ENCODE measurements around the gene ZFYVE16.

The ZFYVE16 gene

DNA sequence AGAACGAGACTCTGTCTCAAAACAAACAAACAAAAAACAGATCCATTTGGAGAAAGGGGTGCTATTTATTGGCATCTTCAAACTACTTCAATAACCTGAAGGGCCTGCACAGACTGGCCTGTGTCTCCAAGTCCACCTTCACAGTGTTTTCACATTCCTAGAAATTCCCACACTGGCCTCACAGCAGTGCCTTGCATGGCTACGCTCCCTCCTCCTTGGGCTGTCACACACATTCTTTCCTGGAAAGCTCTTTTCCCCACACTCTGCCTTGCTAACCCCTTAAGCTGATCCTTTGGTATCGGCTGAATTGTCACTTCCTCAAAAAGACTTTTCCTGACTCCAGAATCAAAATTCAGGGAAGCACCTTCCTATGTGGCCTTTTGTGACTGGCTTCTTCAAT is 99.8 kb downstream of the ZFYVE16 start:
- Histone ChIP-seq H3K27me3 (ENCODE audit: control insufficient read depth in 1 of 2, insufficient read depth in 2 of 2, low read length in 2 of 2) (no peaks in the 10 kb centered on the region), H3K27ac (ENCODE audit: low read depth, low read length) (no peak overlapping the region), H3K9me3 (ENCODE audit: control insufficient read depth in 1 of 2, low read length in 2 of 2) (no peaks in the 10 kb centered on the region), H3K9ac (ENCODE audit: low read depth in 1 of 2, low read length in 2 of 2) (no peak overlapping the region), H3K4me1 (ENCODE audit: control insufficient read depth in 1 of 2, insufficient read depth in 2 of 2, low read length in 2 of 2) (no peaks in the 10 kb centered on the region), H3K36me3 (ENCODE audit: control insufficient read depth in 1 of 2, insufficient read depth in 2 of 2, low read length in 2 of 2) (no peaks in the 10 kb centered on the region), H3K4me3 (ENCODE audit: low read depth in 1 of 2, low read length in 2 of 2) (no peak overlapping the region)

GRCh38 chr5:80508844-80509243 is 101.0 kb downstream of the ZFYVE16 start:
- Histone ChIP-seq H3K27ac (ENCODE audit: low read depth, low read length) (no peak overlapping the region), H3K9me3 (ENCODE audit: control insufficient read depth in 1 of 2, low read length in 2 of 2) (no peaks in the 10 kb centered on the region)

DNA sequence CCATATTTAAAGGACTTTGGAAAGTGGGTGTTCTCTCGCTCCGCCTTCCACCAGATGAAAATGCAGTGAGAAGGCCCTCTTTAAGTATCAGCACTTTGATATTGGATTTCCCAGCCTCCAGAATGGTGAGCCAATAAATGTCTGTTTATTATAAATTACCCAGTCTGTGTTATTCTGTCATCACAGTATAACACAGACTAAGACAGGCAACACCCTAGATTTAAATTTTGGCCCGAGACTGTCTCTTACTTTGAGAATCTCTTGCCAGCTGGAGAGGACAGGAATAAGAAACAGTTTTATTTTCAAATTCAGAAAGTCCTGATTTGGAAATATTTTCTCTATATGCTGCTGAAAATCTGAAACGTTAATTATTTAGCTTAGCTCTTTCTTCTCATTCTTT is 101.5 kb downstream of the ZFYVE16 start:
- H3K27me3 ChIP-seq (ENCODE audit: control insufficient read depth in 1 of 2, insufficient read depth in 2 of 2, low read length in 2 of 2), result no peaks in the 10 kb centered on the region
- H3K4me3 ChIP-seq (ENCODE audit: low read depth in 1 of 2, low read length in 2 of 2), result no peak overlapping the region
- H3K9me3 ChIP-seq (ENCODE audit: control insufficient read depth in 1 of 2, low read length in 2 of 2), result no peaks in the 10 kb centered on the region
- no peaks in the 10 kb centered on the region for H3K4me1 ChIP-seq (ENCODE audit: control insufficient read depth in 1 of 2, insufficient read depth in 2 of 2, low read length in 2 of 2)
- no peaks in the 10 kb centered on the region for H3K36me3 ChIP-seq (ENCODE audit: control insufficient read depth in 1 of 2, insufficient read depth in 2 of 2, low read length in 2 of 2)
- no peak overlapping the region for H3K9ac ChIP-seq (ENCODE audit: low read depth in 1 of 2, low read length in 2 of 2)
- H3K27ac ChIP-seq (ENCODE audit: low read depth, low read length), result no peak overlapping the region

More at GRCh38 chr5:80508844-80509243, 101.0 kb downstream of the ZFYVE16 start:
- H3K4me3 ChIP-seq (ENCODE audit: low read depth in 1 of 2, low read length in 2 of 2), result no peak overlapping the region
- H3K36me3 ChIP-seq (ENCODE audit: control insufficient read depth in 1 of 2, insufficient read depth in 2 of 2, low read length in 2 of 2), result no peaks in the 10 kb centered on the region
- no peaks in the 10 kb centered on the region for H3K27me3 ChIP-seq (ENCODE audit: control insufficient read depth in 1 of 2, insufficient read depth in 2 of 2, low read length in 2 of 2)
- no peak overlapping the region for H3K9ac ChIP-seq (ENCODE audit: low read depth in 1 of 2, low read length in 2 of 2)
- no peaks in the 10 kb centered on the region for H3K4me1 ChIP-seq (ENCODE audit: control insufficient read depth in 1 of 2, insufficient read depth in 2 of 2, low read length in 2 of 2)

DNA sequence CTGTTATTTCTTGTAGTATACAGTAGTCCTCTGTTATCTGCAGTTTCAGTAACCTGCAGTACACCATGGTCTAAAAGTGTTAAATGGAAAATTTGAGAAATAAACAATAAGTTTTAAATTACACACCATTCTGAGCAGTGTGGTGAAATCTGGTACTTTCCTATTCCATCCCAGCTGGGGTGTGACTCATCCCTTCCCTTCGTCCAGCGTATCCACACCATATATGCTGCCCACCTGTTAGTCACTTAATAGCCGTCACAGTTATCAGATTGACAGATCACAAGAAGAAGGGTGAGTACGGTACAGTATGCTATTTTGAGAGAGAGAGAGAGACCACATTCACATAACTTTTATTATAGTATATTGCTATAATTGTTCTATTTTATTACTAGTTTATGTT is 109.0 kb downstream of the ZFYVE16 start:
- Histone ChIP-seq H3K4me1 (ENCODE audit: control insufficient read depth in 1 of 2, insufficient read depth in 2 of 2, low read length in 2 of 2) (no peaks in the 10 kb centered on the region), H3K9ac (ENCODE audit: low read depth in 1 of 2, low read length in 2 of 2) (no peak overlapping the region), H3K27me3 (ENCODE audit: control insufficient read depth in 1 of 2, insufficient read depth in 2 of 2, low read length in 2 of 2) (no peaks in the 10 kb centered on the region), H3K9me3 (ENCODE audit: control insufficient read depth in 1 of 2, low read length in 2 of 2) (no peaks in the 10 kb centered on the region), H3K4me3 (ENCODE audit: low read depth in 1 of 2, low read length in 2 of 2) (no peak overlapping the region), H3K27ac (ENCODE audit: low read depth, low read length) (no peak overlapping the region), H3K36me3 (ENCODE audit: control insufficient read depth in 1 of 2, insufficient read depth in 2 of 2, low read length in 2 of 2) (no peaks in the 10 kb centered on the region)

Measured in duodenal mucosa (tissue), 2 donors.